ENCODE results near the gene SFR1.
"Not testable (repeated sequence)": the region's sequence is repeated elsewhere in the genome, so short reads cannot be mapped to it uniquely, and the experiment has no call there.

The SFR1 gene

GRCh38 chr10:104174136-104174535, 52.2 kb downstream of the SFR1 start:
- DNase-seq (ENCODE audit: low spot score) = not testable (repeated sequence)

Measured in hematopoietic multipotent progenitor cell treated with erythropoietin and hydrocortisone succinate and interleukin-3 and kit ligand, for 17 days (in vitro differentiated cells).